ENCODE measurements around the gene PRKCE.

Gene PRKCE

GRCh38 chr2:45636008-45636407 lies 15.5 kb upstream of the PRKCE start:
- DNase-seq (ENCODE audit: insufficient read length) = no peak
- no peak for FAIRE-seq
- no peak for TF ChIP-seq POLR2A (IDR thresholded peaks at IDR 0.05; ENCODE audit: low read depth, low read length)
- no peak for TF ChIP-seq POLR2AphosphoS5 (IDR thresholded peaks at IDR 0.05; ENCODE audit: low read depth, low read length)
- TF ChIP-seq TAF1 (IDR thresholded peaks at IDR 0.05; ENCODE audit: borderline replicate concordance, low read depth, low read length) = no peak

- TF ChIP-seq POLR2AphosphoS5 (IDR thresholded peaks at IDR 0.05; ENCODE audit: low read depth, low read length) (no peak), TAF1 (IDR thresholded peaks at IDR 0.05; ENCODE audit: borderline replicate concordance, low read depth, low read length) (no peak), POLR2A (IDR thresholded peaks at IDR 0.05; ENCODE audit: low read depth, low read length) (no peak)
- FAIRE-seq = no peak
- no peak for DNase-seq (ENCODE audit: insufficient read length)
Measured at GRCh38 chr2:45637440-45637839, 14.0 kb upstream of the PRKCE start.

GRCh38 chr2:45640576-45640975 lies 10.9 kb upstream of the PRKCE start:
- TF ChIP-seq POLR2AphosphoS5 (IDR thresholded peaks at IDR 0.05; ENCODE audit: low read depth, low read length) = no peak
- no peak for TF ChIP-seq POLR2A (IDR thresholded peaks at IDR 0.05; ENCODE audit: low read depth, low read length)
- TF ChIP-seq TAF1 (IDR thresholded peaks at IDR 0.05; ENCODE audit: borderline replicate concordance, low read depth, low read length) = no peak
- DNase-seq (ENCODE audit: insufficient read length) = no peak
- FAIRE-seq = no peak

- no peak for DNase-seq (ENCODE audit: insufficient read length)
- FAIRE-seq = no peak
- no peak for TF ChIP-seq POLR2A (IDR thresholded peaks at IDR 0.05; ENCODE audit: low read depth, low read length)
- no peak for TF ChIP-seq TAF1 (IDR thresholded peaks at IDR 0.05; ENCODE audit: borderline replicate concordance, low read depth, low read length)
- TF ChIP-seq POLR2AphosphoS5 (IDR thresholded peaks at IDR 0.05; ENCODE audit: low read depth, low read length) = no peak
Measured at GRCh38 chr2:45643095-45643494, 8.4 kb upstream of the PRKCE start.

GRCh38 chr2:45643543-45644542 lies 7.6 kb upstream of the PRKCE start:
- no peak for TF ChIP-seq POLR2AphosphoS5 (IDR thresholded peaks at IDR 0.05; ENCODE audit: low read depth, low read length)
- no peak for TF ChIP-seq POLR2A (IDR thresholded peaks at IDR 0.05; ENCODE audit: low read depth, low read length)
- no peak for TF ChIP-seq TAF1 (IDR thresholded peaks at IDR 0.05; ENCODE audit: borderline replicate concordance, low read depth, low read length)
- peak; percentile 90 for DNase-seq (ENCODE audit: insufficient read length)
- peak; percentile 89 for FAIRE-seq

GRCh38 chr2:45646289-45646688 lies 5.2 kb upstream of the PRKCE start:
- no peak for DNase-seq (ENCODE audit: insufficient read length)
- no peak for FAIRE-seq
- TF ChIP-seq POLR2AphosphoS5 (IDR thresholded peaks at IDR 0.05; ENCODE audit: low read depth, low read length) (no peak), TAF1 (IDR thresholded peaks at IDR 0.05; ENCODE audit: borderline replicate concordance, low read depth, low read length) (no peak), POLR2A (IDR thresholded peaks at IDR 0.05; ENCODE audit: low read depth, low read length) (no peak)

GRCh38 chr2:45647356-45647755 lies 4.1 kb upstream of the PRKCE start:
- no peak for DNase-seq (ENCODE audit: insufficient read length)
- no peak for TF ChIP-seq POLR2A (IDR thresholded peaks at IDR 0.05; ENCODE audit: low read depth, low read length)
- no peak for TF ChIP-seq POLR2AphosphoS5 (IDR thresholded peaks at IDR 0.05; ENCODE audit: low read depth, low read length)
- TF ChIP-seq TAF1 (IDR thresholded peaks at IDR 0.05; ENCODE audit: borderline replicate concordance, low read depth, low read length) = no peak
- no peak for FAIRE-seq

GRCh38 chr2:45647986-45648520 lies 3.4 kb upstream of the PRKCE start:
- DNase-seq (ENCODE audit: insufficient read length) = no peak
- TF ChIP-seq POLR2AphosphoS5 (IDR thresholded peaks at IDR 0.05; ENCODE audit: low read depth, low read length) (no peak), POLR2A (IDR thresholded peaks at IDR 0.05; ENCODE audit: low read depth, low read length) (no peak), TAF1 (IDR thresholded peaks at IDR 0.05; ENCODE audit: borderline replicate concordance, low read depth, low read length) (no peak)
- no peak for FAIRE-seq

- FAIRE-seq = no peak
- DNase-seq (ENCODE audit: insufficient read length) = no peak
- TF ChIP-seq POLR2AphosphoS5 (IDR thresholded peaks at IDR 0.05; ENCODE audit: low read depth, low read length) (no peak), TAF1 (IDR thresholded peaks at IDR 0.05; ENCODE audit: borderline replicate concordance, low read depth, low read length) (no peak), POLR2A (IDR thresholded peaks at IDR 0.05; ENCODE audit: low read depth, low read length) (no peak)
Measured at GRCh38 chr2:45648636-45649035, 2.8 kb upstream of the PRKCE start.

- no peak for TF ChIP-seq TAF1 (IDR thresholded peaks at IDR 0.05; ENCODE audit: borderline replicate concordance, low read depth, low read length)
- no peak for TF ChIP-seq POLR2A (IDR thresholded peaks at IDR 0.05; ENCODE audit: low read depth, low read length)
- TF ChIP-seq POLR2AphosphoS5 (IDR thresholded peaks at IDR 0.05; ENCODE audit: low read depth, low read length) = no peak
- DNase-seq (ENCODE audit: insufficient read length) (no peak), FAIRE-seq (peak; percentile 27)
Measured at GRCh38 chr2:45649462-45649857, 2.0 kb upstream of the PRKCE start.

GRCh38 chr2:45649858-45650811 lies 1.3 kb upstream of the PRKCE start:
- FAIRE-seq = peak; percentile 69
- DNase-seq (ENCODE audit: insufficient read length) = peak; percentile 34
- no peak for TF ChIP-seq POLR2AphosphoS5 (IDR thresholded peaks at IDR 0.05; ENCODE audit: low read depth, low read length)
- no peak for TF ChIP-seq POLR2A (IDR thresholded peaks at IDR 0.05; ENCODE audit: low read depth, low read length)
- no peak for TF ChIP-seq TAF1 (IDR thresholded peaks at IDR 0.05; ENCODE audit: borderline replicate concordance, low read depth, low read length)
